Psoas muscle (tissue), 8 donors: Measurements from ENCODE around the gene TAF4. TPM values are rescaled to one million over a fixed set of nuclear protein-coding genes. Genes with fewer than 3 reads are reported as not detected.

ENCODE experiments used
- ATAC-seq, 4 donors: fragments of 200-7000 bp; cut with Tn5 transposase; one replicate each; pipeline ENCODE4 v1.9.1; 2020; ENCODE audit warnings: moderate library complexity in 3 of 4, mild to moderate bottlenecking in 2 of 4
- DNase-seq, 2 donors: peaks; one replicate each; pipeline ENCODE4 v3.0.0-alpha.2; 2020
- H3K27ac ChIP-seq: fragments of 200-600 bp; one replicate; pipeline ENCODE4 v1.8.0; 2022
- H3K27me3 ChIP-seq, 3 donors: fragments of 200-600 bp in 1 of 3; one replicate each; pipeline versions ENCODE4 v1.6.1 to v1.8.0; 2013 to 2022; ENCODE audit warnings: low read length in 2 of 3, mild to moderate bottlenecking in 2 of 3, moderate library complexity in 1 of 3; ENCODE audit not compliant: insufficient read depth in 3 of 3
- H3K36me3 ChIP-seq, 2 donors: fragments of 200-600 bp in 1 of 2; one replicate each; pipeline versions ENCODE4 v1.6.1 to v1.8.0; 2013 to 2022; ENCODE audit warnings: low read depth in 1 of 2, mild to moderate bottlenecking in 1 of 2, moderate library complexity in 1 of 2; ENCODE audit not compliant: insufficient read depth in 1 of 2
- H3K4me1 ChIP-seq: fragments of 200-600 bp; one replicate; pipeline ENCODE4 v1.8.0; 2022
- H3K4me3 ChIP-seq: fragments of 200-600 bp; one replicate; pipeline ENCODE4 v1.8.0; 2022; ENCODE audit warnings: mild to moderate bottlenecking
- H3K9me3 ChIP-seq: fragments of 200-600 bp; one replicate; pipeline ENCODE4 v1.8.0; 2022
- WGBS, 3 donors: extraction: QIAGEN DNeasy Blood & Tissue Kit; methylation state at CpG; one replicate each; pipeline versions ENCODE4 v1.1.6 to v1.1.7; 2013; 5-methylcytosine and 5-hydroxymethylcytosine counted together
- intact Hi-C, 2 donors: fragments of 100-400 bp; cut with DNase I; formaldehyde crosslinking; loops; one replicate each; pipeline versions ENCODE4 v1.11.0 to v1.14.2; 2022
- polyA plus RNA-seq, 3 donors: library from polyadenylated mRNA; stranded (reverse); fragments of 200-250 nt; gene quantifications; one replicate each; pipeline ENCODE4 v1.2.3, GENCODE V29; 2013
- total RNA-seq, 4 donors: library from RNA; stranded (reverse); fragmentation: NEBNext Ultra II Directional in 2 of 4; extraction: Animal tissue kit (Norgen Biotek cat#: 25700) in 2 of 4; gene quantifications; one replicate each; pipeline versions ENCODE4 v1.2.1 to v1.2.4, GENCODE V29; 2021 to 2023
- TF ChIP-seq, protein P1 (sequence below): fragments of 200-600 bp; IDR thresholded peaks from one replicate; pipeline ENCODE4 v1.8.0; 2022; ENCODE audit warnings: antibody characterized with exemption
- donor health status: healthy with polysubstance abuse.
- donor health status: DM: no; HTN: no; CAD: no; lungs with moderate emphysema.
- donor health status: Bipolar disorder and iron deficiency.
- donor health status: healthy.
- donor health status: DM: yes; HTN: yes; CAD: no.
- donor health status: DM: no; HTN: no; CAD: no.
- donor health status: DM: no; HTN: no; CAD: no.
- donor health status: DM: yes; HTN: yes; CAD: no.

The TAF4 gene
- total and polyA plus RNA-seq, 7 donors = 2.8 to 17.7 (median 10.7) TPM

- no peaks in the 10 kb centered on the region for H3K9me3 ChIP-seq
- H3K27me3 ChIP-seq = no peaks in the 10 kb centered on the region
- DNase-seq = no peak
- peaks cover 0 to 60% of the 10 kb centered on the region in 2 donors for H3K36me3 ChIP-seq
- intact Hi-C loops = loop anchor here in 1 of 2 donors (5.0 kb wide), 1 partner anchor 126 kb away; no protein-coding TSS in a partner anchor
- peaks cover 3% of the 10 kb centered on the region for H3K4me1 ChIP-seq
- ATAC-seq = no peak
- TF ChIP-seq, protein P1, sequence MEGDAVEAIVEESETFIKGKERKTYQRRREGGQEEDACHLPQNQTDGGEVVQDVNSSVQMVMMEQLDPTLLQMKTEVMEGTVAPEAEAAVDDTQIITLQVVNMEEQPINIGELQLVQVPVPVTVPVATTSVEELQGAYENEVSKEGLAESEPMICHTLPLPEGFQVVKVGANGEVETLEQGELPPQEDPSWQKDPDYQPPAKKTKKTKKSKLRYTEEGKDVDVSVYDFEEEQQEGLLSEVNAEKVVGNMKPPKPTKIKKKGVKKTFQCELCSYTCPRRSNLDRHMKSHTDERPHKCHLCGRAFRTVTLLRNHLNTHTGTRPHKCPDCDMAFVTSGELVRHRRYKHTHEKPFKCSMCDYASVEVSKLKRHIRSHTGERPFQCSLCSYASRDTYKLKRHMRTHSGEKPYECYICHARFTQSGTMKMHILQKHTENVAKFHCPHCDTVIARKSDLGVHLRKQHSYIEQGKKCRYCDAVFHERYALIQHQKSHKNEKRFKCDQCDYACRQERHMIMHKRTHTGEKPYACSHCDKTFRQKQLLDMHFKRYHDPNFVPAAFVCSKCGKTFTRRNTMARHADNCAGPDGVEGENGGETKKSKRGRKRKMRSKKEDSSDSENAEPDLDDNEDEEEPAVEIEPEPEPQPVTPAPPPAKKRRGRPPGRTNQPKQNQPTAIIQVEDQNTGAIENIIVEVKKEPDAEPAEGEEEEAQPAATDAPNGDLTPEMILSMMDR = no peak
- H3K4me3 ChIP-seq = no peak overlapping the region
- H3K27ac ChIP-seq = no peak overlapping the region
- WGBS, 3 donors = 89 to 92% (median 89%) methylated on average over 6 of the region's 6 CpGs
Observed at GRCh38 chr20:62011403-62011790, 54.3 kb downstream of the TAF4 start.

GRCh38 chr20:62010551-62011402 is 54.9 kb downstream of the TAF4 start:
- no peaks in the 10 kb centered on the region for H3K27me3 ChIP-seq
- H3K4me1 ChIP-seq = no peaks in the 10 kb centered on the region
- intact Hi-C loops = loop anchor here in 1 of 2 donors (5.0 kb wide), 1 partner anchor 127 kb away; no protein-coding TSS in a partner anchor
- no peaks in the 10 kb centered on the region for H3K9me3 ChIP-seq
- peaks cover 0 to 66% of the 10 kb centered on the region in 2 donors for H3K36me3 ChIP-seq
- DNase-seq (peak in 1 of 2 donors; percentile 72), ATAC-seq (peak; percentile 74 to 85 (median 75))
- no peak overlapping the region for H3K27ac ChIP-seq
- 39 to 46% (median 40%) methylated on average over 13 of the region's 13 CpGs for WGBS, 3 donors
- TF ChIP-seq, protein P1 = peak; percentile 59
- no peak overlapping the region for H3K4me3 ChIP-seq

DNA sequence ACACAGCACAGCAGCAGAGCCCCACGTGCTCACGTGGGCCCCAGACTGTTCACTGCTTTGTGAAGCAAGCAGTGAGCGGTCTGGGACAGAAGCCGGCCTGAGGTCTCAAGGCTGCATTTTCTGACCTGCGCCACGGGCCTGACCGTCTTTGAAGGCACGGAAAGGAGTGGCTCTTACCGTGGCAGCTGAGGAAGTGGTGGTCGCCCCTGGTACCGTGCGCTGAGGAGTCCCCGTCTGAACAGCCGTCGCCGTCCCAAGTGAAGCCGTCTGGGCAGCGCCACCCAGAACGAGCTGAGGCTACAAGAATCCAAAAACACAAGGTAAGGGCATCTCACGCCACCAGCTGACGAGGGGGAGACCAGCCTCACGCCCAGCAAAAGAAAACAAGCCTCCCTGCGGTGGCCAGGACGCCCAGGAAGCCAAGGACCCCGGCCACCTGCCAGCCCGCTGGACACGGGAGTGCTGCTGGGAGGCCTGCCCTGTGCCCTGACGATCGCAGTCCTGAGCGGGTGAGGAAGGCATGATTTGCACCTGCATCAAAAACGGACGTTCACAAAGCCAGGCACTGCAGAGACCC is 55.7 kb downstream of the TAF4 start:
- Histone ChIP-seq H3K27ac (no peak overlapping the region), H3K27me3 (no peaks in the 10 kb centered on the region), H3K36me3 (peaks cover 0 to 74% of the 10 kb centered on the region in 2 donors), H3K9me3 (no peaks in the 10 kb centered on the region), H3K4me3 (no peak overlapping the region), H3K4me1 (no peaks in the 10 kb centered on the region)
- ATAC-seq = no peak
- intact Hi-C loops = loop anchor here in 1 of 2 donors (5.0 kb wide), 1 partner anchor 127 kb away; no protein-coding TSS in a partner anchor
- 95 to 96% (median 95%) methylated on average over 32 of the region's 32 CpGs for WGBS, 3 donors
- TF ChIP-seq, protein P1 = no peak
- DNase-seq = no peak

DNA sequence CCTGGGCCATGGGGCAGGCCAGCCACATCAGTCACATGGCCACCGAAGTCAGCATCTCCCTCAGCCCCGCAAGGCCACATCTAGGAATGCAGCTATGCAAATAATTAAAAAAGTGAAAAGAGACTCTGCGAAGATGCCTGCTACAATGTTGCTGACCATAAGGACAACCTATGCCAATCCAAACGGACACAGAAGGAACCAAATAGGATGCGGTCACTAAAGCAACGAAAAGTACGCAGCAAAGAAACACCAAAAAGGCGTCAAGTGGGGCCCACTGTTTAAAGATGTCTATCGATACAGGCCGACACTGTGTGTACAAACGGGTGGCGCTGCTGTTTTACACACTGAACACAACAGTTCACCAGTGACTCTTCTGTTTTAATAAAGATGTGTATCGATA is 56.4 kb downstream of the TAF4 start:
- TF ChIP-seq, protein P1 = no peak
- H3K4me3 ChIP-seq = no peak overlapping the region
- WGBS, 3 donors = 95 to 97% (median 96%) methylated on average over 13 of the region's 13 CpGs
- no peaks in the 10 kb centered on the region for H3K4me1 ChIP-seq
- H3K27me3 ChIP-seq = no peaks in the 10 kb centered on the region
- no peak for DNase-seq
- intact Hi-C loops = no loop called here
- no peaks in the 10 kb centered on the region for H3K9me3 ChIP-seq
- H3K27ac ChIP-seq = no peak overlapping the region
- H3K36me3 ChIP-seq = peaks cover 0 to 80% of the 10 kb centered on the region in 2 donors
- ATAC-seq = no peak
